Tibial nerve (tissue), 4 donors: ENCODE measurements around the gene STX8.

ENCODE experiments used
- EP300 ChIP-seq, 2 donors: sonication (generic); formaldehyde crosslinking; IDR thresholded peaks; one replicate each; pipeline ENCODE4 v1.6.1; 2017; ENCODE audit warnings: antibody characterized with exemption in 2 of 2, mild to moderate bottlenecking in 1 of 2
- POLR2A ChIP-seq, 2 donors: fragments of 450-650 bp; IDR thresholded peaks; one replicate each; pipeline ENCODE4 v1.6.1; 2017; ENCODE audit warnings: antibody characterized with exemption in 2 of 2, mild to moderate bottlenecking in 2 of 2, moderate library complexity in 2 of 2
- TF ChIP-seq, protein P1 (sequence below), 5 experiments: fragments of 200-600 bp in 3 of 5; fragments of 450-650 bp in 2 of 5; sonication (generic) in 3 of 5; IDR thresholded peaks; one replicate each; pipeline ENCODE4 v1.5.1; 2016 to 2019; ENCODE audit warnings: antibody characterized with exemption in 5 of 5, mild to moderate bottlenecking in 3 of 5, moderate library complexity in 2 of 5

DNA sequence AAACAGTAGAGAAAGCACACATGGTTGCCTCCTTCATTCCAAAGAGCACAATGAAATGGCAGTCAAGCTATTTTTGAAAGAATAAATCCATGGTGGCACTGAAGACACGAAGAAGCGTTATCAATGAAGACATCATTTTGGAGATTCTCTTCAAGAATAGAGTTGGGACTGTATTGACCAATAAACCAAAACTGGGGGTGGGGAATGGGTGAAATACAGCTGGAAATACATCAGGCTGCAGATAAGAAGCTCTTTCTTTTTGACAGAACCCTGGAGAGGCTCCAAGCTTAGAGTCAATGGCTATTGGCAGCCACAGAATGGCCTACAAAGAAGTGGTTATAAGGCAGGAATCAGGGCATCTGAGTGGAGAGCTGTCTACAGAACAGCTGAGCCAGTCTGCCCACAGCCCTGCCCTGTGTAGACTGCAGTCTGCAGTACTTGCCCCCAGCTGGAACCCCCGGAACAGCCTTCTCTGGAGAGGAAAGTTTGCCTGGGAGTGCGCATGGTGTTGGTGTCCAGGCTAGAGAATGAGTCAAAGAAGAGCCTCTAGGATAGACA is 100.4 kb downstream of the STX8 start:
- no peak for TF ChIP-seq EP300 (IDR thresholded peaks at IDR 0.05)
- TF ChIP-seq, protein P1, sequence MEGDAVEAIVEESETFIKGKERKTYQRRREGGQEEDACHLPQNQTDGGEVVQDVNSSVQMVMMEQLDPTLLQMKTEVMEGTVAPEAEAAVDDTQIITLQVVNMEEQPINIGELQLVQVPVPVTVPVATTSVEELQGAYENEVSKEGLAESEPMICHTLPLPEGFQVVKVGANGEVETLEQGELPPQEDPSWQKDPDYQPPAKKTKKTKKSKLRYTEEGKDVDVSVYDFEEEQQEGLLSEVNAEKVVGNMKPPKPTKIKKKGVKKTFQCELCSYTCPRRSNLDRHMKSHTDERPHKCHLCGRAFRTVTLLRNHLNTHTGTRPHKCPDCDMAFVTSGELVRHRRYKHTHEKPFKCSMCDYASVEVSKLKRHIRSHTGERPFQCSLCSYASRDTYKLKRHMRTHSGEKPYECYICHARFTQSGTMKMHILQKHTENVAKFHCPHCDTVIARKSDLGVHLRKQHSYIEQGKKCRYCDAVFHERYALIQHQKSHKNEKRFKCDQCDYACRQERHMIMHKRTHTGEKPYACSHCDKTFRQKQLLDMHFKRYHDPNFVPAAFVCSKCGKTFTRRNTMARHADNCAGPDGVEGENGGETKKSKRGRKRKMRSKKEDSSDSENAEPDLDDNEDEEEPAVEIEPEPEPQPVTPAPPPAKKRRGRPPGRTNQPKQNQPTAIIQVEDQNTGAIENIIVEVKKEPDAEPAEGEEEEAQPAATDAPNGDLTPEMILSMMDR (IDR thresholded peaks at IDR 0.05), result no peak
- no peak for TF ChIP-seq POLR2A (IDR thresholded peaks at IDR 0.05)
